Measurements from ENCODE around the gene PCSK6. TPM values are rescaled to one million over a fixed set of nuclear protein-coding genes. Genes with fewer than 3 reads are reported as not detected.
A peak's percentile ranks its signal among the peaks of the same experiment; 100 is the strongest.

The PCSK6 gene
- total and polyA plus RNA-seq, 2 experiments from 2014 or later: 4.8 to 6.4 TPM

DNA sequence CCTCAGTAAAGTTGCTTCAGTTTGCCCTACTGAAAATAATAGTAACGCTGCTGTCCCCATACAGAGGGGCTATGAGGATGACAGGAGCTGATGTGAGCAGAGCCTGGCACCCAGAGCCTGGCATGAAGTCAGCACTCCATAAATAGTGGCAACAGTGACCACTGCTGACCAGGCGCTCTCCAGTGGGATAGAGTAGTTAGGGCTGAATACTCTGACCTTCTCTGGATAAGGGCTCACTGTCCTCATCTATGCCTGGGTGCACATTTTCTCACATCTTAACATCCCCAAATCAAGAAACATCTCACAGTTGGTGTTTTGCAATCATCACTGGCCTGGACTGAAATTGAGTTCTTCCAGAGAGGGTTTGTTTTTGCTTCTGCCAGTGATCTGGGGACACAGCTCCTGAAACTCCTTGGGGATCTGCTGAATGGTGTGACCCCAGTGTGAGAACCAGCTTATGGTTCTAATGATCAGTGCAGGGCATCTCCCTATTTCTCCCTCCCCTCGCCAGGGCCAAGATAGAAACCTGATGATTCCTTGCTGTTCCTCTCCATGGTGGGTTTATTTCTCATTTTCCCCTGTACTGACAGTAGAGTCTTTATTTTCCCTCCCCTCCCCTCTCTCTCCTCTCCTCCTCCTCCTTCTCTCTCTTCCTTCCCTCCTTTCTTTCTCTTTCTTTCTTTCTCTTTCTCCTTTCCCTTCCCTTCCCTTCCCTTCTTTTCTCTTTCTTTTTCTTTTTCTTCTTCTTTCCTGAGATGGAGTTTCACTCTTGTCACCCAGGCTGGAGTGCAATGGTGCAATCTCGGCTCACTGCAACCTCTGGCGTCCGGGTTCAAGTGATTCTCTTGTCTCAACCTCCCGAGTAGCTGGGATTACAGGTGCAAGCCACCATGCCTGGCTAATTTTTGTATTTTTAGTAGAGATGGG lies 3.5 kb upstream of the PCSK6 start:
- peaks cover 22% of the 10 kb centered on the region for H3K4me1 ChIP-seq (ENCODE audit: low read depth)
- no peak overlapping the region for H3K27ac ChIP-seq
- H3K9me3 ChIP-seq (ENCODE audit: low read depth): no peaks in the 10 kb centered on the region
- peaks cover 10% of the 10 kb centered on the region for H3K27me3 ChIP-seq
- H3K36me3 ChIP-seq: no peaks in the 10 kb centered on the region
- DNase-seq (ENCODE audit: low read depth in 1 of 2, low spot score in 1 of 2): peak in 1 of 2 donors; percentile 25
- TF ChIP-seq, protein P1, sequence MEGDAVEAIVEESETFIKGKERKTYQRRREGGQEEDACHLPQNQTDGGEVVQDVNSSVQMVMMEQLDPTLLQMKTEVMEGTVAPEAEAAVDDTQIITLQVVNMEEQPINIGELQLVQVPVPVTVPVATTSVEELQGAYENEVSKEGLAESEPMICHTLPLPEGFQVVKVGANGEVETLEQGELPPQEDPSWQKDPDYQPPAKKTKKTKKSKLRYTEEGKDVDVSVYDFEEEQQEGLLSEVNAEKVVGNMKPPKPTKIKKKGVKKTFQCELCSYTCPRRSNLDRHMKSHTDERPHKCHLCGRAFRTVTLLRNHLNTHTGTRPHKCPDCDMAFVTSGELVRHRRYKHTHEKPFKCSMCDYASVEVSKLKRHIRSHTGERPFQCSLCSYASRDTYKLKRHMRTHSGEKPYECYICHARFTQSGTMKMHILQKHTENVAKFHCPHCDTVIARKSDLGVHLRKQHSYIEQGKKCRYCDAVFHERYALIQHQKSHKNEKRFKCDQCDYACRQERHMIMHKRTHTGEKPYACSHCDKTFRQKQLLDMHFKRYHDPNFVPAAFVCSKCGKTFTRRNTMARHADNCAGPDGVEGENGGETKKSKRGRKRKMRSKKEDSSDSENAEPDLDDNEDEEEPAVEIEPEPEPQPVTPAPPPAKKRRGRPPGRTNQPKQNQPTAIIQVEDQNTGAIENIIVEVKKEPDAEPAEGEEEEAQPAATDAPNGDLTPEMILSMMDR (IDR thresholded peaks at IDR 0.05; ENCODE audit: low read depth, low read length): no peak
- no peak overlapping the region for H3K4me3 ChIP-seq

DNA sequence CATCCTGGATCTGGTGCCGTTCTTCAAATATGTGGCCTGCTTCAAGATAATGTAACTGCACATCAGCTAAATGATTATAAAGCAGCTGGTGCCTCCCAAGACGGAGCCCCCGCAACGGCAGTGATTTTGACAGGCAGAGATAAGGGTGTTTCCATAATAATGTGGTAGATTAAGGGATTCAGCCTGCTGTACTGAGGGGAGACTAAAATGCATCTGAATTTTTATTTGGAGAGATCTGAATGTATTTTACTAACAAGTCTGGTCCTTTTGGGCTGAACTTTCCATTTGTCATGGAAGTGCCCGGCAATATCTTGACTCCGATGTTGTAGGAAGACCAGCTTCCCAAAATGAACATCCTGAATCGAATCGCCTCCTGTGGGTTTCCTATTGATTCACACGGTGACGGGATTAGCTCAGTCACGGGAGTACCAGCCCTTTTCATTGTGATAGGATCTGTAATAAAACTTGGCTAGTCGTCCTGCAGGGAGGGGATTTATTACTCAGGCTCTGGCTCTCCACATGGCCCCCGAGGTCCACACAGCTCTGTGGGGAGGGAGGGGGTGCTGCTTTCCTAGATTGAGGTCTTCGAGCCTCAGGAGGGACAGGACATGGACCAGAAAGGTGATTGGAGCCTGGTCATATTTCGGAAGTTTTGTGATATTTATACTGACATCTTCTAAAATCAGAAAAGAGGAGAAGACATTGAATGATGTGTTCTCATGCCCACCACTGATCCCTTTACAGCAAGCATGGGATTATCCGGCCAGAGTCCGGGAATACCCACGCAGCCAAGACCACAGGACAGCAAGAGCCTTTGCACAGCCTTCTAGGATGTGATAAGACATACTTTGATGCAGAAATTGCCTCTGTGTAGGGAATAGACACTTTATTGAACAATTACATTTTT lies 2.5 kb upstream of the PCSK6 start:
- Histone ChIP-seq H3K27ac (no peak overlapping the region), H3K36me3 (no peaks in the 10 kb centered on the region), H3K9me3 (ENCODE audit: low read depth) (no peaks in the 10 kb centered on the region), H3K4me1 (ENCODE audit: low read depth) (peaks cover 12% of the 10 kb centered on the region), H3K27me3 (peaks cover 21% of the 10 kb centered on the region), H3K4me3 (no peak overlapping the region)
- DNase-seq (ENCODE audit: low read depth in 1 of 2, low spot score in 1 of 2): peak in 1 of 2 donors; percentile 20
- TF ChIP-seq, protein P1 (IDR thresholded peaks at IDR 0.05; ENCODE audit: low read depth, low read length): no peak

DNA sequence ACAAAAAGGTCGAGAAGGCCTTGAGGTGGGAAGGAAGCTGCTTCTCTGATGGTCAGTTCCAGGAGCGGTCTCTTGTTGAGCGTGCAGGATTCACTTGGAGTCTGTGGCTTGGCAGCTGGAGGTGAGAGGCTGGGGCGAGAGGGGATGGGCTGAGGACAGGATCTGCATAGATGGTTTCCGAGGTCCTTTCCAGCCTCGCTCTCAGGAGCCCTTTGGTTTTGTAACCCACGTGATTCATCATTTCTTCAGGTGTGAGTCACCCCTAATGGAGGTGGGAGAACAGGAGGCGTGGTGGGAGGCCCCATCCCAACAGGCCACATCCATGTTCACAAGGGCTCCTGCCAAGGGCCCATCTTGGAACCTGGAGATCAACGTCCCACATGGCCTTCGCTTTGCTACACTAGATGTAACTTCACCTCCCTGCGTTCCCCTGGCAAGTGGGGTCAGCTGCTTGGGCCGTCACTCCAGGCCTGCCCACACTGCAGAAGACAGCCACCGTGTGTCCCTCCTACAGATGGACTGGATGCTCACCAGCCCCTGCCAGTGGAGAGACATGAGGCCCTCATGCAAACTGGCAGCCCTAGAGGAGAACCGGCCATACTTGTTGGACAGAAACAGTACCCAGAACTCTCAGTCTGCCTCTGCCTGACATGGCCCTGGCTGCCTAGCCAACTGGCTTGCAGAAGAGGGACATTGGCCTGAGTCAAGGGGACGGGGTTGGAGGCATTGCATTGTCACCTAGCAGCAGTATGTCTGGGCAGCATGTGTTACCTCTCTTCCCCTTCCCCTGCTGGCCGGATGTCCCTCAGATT lies 1.6 kb upstream of the PCSK6 start:
- peak in 1 of 2 donors; percentile 71 for DNase-seq (ENCODE audit: low read depth in 1 of 2, low spot score in 1 of 2)
- H3K4me3 ChIP-seq: no peak overlapping the region
- peaks cover 3% of the 10 kb centered on the region for H3K4me1 ChIP-seq (ENCODE audit: low read depth)
- TF ChIP-seq, protein P1 (IDR thresholded peaks at IDR 0.05; ENCODE audit: low read depth, low read length): no peak
- no peak overlapping the region for H3K27ac ChIP-seq
- H3K36me3 ChIP-seq: no peaks in the 10 kb centered on the region
- no peaks in the 10 kb centered on the region for H3K9me3 ChIP-seq (ENCODE audit: low read depth)
- peaks cover 29% of the 10 kb centered on the region for H3K27me3 ChIP-seq

DNA sequence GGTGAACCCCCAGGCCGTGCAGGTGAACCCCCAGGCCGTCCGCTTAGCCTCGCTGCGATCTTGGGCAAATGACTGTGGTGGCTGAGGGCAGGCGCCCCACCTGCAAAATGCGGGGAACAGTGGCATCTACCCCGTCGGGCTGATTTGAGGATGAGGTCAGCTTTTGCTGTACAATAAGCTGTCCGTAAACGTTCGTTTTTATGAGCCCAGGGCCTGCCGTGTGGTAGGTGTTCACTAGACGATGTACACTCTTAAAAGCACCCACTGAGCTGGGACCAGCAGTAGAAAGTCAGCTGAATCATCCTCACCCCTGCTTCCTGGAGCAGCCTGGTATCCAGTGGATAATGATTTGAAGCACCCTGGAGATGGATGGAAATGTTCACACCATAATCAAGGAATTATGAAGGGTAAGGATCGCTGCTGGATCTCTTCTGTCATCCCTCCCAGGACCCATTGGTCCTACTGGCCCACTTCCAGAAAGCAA lies 943 bp upstream of the PCSK6 start:
- H3K4me3 ChIP-seq: no peak overlapping the region
- no peaks in the 10 kb centered on the region for H3K9me3 ChIP-seq (ENCODE audit: low read depth)
- no peak for DNase-seq (ENCODE audit: low read depth in 1 of 2, low spot score in 1 of 2)
- no peak overlapping the region for H3K27ac ChIP-seq
- no peaks in the 10 kb centered on the region for H3K36me3 ChIP-seq
- no peaks in the 10 kb centered on the region for H3K4me1 ChIP-seq (ENCODE audit: low read depth)
- TF ChIP-seq, protein P1 (IDR thresholded peaks at IDR 0.05; ENCODE audit: low read depth, low read length): no peak
- peaks cover 35% of the 10 kb centered on the region for H3K27me3 ChIP-seq

DNA sequence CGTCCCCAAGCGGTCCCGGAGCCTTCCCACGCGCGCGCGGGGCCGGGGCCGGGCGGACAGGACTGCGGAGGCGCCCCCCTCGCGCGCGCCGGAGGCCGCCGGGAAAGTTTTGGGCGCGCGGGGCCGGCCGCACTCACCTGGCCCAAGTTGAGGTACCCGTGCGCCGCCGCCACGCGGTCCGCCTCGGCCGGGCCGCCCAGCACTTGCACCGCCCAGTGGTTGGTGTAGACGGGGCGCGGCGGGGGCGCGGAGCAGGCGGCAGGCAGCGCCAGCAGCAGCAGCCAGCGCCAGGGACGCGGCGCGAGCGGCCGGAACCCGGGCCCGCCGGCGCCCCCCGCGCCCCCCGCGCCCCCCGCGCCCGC lies 289 bp downstream of the PCSK6 start:
- TF ChIP-seq, protein P1 (IDR thresholded peaks at IDR 0.05; ENCODE audit: low read depth, low read length): no peak
- H3K27ac ChIP-seq: no peak overlapping the region
- no peaks in the 10 kb centered on the region for H3K36me3 ChIP-seq
- peak overlapping the region; percentile 14 for H3K4me3 ChIP-seq
- H3K4me1 ChIP-seq (ENCODE audit: low read depth): no peaks in the 10 kb centered on the region
- H3K9me3 ChIP-seq (ENCODE audit: low read depth): no peaks in the 10 kb centered on the region
- peak; percentile 50 to 73 for DNase-seq (ENCODE audit: low read depth in 1 of 2, low spot score in 1 of 2)
- peaks cover 45% of the 10 kb centered on the region for H3K27me3 ChIP-seq

All from cardiac muscle cell (in vitro differentiated cells and primary cell).